Measurements from ENCODE around the gene SLC15A3.

DNA sequence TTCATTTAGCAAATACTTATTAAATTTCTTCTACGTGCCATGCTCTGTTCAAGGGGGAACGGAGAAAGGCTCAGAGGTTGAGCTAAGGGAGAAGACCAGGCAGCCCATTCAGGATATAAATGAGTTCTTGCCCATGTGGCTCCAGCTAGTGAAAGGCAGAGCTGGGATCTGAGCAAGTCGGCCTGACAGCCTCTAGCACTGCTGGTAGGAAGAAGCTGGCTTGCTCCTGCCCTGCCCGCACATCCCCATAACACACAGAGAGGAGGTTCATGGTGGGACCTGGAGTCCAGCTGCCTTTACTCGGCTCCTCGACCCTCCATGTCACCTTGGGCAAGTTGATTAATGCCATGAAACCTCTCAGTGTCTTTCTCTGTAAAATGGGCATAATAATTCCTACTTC is 2.0 kb downstream of the SLC15A3 start:
- no peak for TF ChIP-seq POLR2A (IDR thresholded peaks at IDR 0.05)
- TF ChIP-seq, protein P1, sequence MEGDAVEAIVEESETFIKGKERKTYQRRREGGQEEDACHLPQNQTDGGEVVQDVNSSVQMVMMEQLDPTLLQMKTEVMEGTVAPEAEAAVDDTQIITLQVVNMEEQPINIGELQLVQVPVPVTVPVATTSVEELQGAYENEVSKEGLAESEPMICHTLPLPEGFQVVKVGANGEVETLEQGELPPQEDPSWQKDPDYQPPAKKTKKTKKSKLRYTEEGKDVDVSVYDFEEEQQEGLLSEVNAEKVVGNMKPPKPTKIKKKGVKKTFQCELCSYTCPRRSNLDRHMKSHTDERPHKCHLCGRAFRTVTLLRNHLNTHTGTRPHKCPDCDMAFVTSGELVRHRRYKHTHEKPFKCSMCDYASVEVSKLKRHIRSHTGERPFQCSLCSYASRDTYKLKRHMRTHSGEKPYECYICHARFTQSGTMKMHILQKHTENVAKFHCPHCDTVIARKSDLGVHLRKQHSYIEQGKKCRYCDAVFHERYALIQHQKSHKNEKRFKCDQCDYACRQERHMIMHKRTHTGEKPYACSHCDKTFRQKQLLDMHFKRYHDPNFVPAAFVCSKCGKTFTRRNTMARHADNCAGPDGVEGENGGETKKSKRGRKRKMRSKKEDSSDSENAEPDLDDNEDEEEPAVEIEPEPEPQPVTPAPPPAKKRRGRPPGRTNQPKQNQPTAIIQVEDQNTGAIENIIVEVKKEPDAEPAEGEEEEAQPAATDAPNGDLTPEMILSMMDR (IDR thresholded peaks at IDR 0.05): no peak

All from esophagus squamous epithelium (tissue), 4 donors.